HepG2 (cell line): Measurements from ENCODE around the gene PET117. TPM values are rescaled to one million over a fixed set of nuclear protein-coding genes. Genes with fewer than 3 reads are reported as not detected.

ENCODE experiments used
- ATAC-seq: fragments of 200-7000 bp; cut with Tn5 transposase; 3 replicates; pipeline ENCODE4 v1.9.1; 2020; ENCODE audit warnings: mild to moderate bottlenecking, moderate library complexity
- BruUV-seq: library from RNA; stranded (reverse); fragments of 400-500 nt; replicated peaks from 2 replicates; lab custom pipeline; 2021; lab: Mats Ljungman, UMichigan
- CTCF ChIA-PET: fragments of 300-600 bp; formaldehyde crosslinking; extraction: SDS; loops from one replicate; lab custom pipeline; 2021; ENCODE audit warnings: low total read pairs, inconsistent platforms, low intra/inter-chr PET ratio; lab: Yijun Ruan, JAX
- POLR2A ChIA-PET: fragments of 350-600 bp; sonication (Branson Sonifier 250); formaldehyde crosslinking; loops from one replicate; lab custom pipeline; 2020; ENCODE audit warnings: antibody characterized with exemption, inconsistent platforms; lab: Yijun Ruan, JAX
- DNase-seq: peaks from one replicate; pipeline ENCODE4 v3.0.0-alpha.2; 2015; ENCODE audit warnings: low spot score
- FAIRE-seq: peaks from 3 replicates; lab custom pipeline; 2011; peaks lifted over from hg19 to GRCh38; lab: Jason Lieb, UNC
- H2AFZ ChIP-seq: one replicate; pipeline ENCODE4 v1.6.1; 2011; ENCODE audit warnings: low read length, inconsistent platforms
- H3K27ac ChIP-seq: fragments of 300-600 bp; 3 replicates; pipeline ENCODE4 v1.8.0; 2011; ENCODE audit warnings: mixed run types, mild to moderate bottlenecking, mixed read lengths, low read length, inconsistent platforms; ENCODE audit not compliant: insufficient read depth; ENCODE audit errors: extremely low read length
- H3K27me3 ChIP-seq, 2 experiments: fragments of 200-600 bp in 1 of 2; 2 replicates in 1 of 2; 3 replicates in 1 of 2; pipeline versions ENCODE4 v1.6.0 to v1.8.0; 2011; ENCODE audit warnings: low read length in 2 of 2, mild to moderate bottlenecking in 2 of 2, moderate library complexity in 2 of 2, inconsistent platforms in 1 of 2; ENCODE audit not compliant: insufficient read depth in 2 of 2, control insufficient read depth in 1 of 2
- H3K36me3 ChIP-seq, 2 experiments: fragments of 200-600 bp in 1 of 2; replicated peaks in 1 of 2; 2 replicates in 1 of 2; 3 replicates in 1 of 2; pipeline versions ENCODE4 v1.5.1 to v1.8.0; 2011; ENCODE audit warnings: low read length in 2 of 2, inconsistent platforms in 1 of 2; ENCODE audit not compliant: insufficient read depth in 2 of 2, control insufficient read depth in 1 of 2
- H3K4me1 ChIP-seq: 2 replicates; pipeline ENCODE4 v1.5.1; 2012; ENCODE audit warnings: low read length, inconsistent platforms; ENCODE audit not compliant: insufficient read depth
- H3K4me2 ChIP-seq: 2 replicates; pipeline ENCODE4 v1.6.0; 2011; ENCODE audit warnings: low read depth, low read length, inconsistent platforms
- H3K4me3 ChIP-seq, 3 experiments: fragments of 200-600 bp in 1 of 3; sonication (generic), shearing (Covaris generic) in 1 of 3; replicated peaks in 1 of 3; 2 replicates each; pipeline ENCODE4 v1.5.1; 2011 to 2016; ENCODE audit warnings: low read length in 3 of 3, inconsistent platforms in 2 of 3, low read depth in 2 of 3, mild to moderate bottlenecking in 2 of 3, control low read depth in 1 of 3, mixed read lengths in 1 of 3; ENCODE audit not compliant: insufficient read depth in 1 of 3
- H3K79me2 ChIP-seq: one replicate; pipeline ENCODE4 v1.6.1; 2011; ENCODE audit warnings: low read length, inconsistent platforms; ENCODE audit not compliant: insufficient read depth
- H3K9ac ChIP-seq: 2 replicates; pipeline ENCODE4 v1.6.0; 2011; ENCODE audit warnings: mild to moderate bottlenecking, low read depth, low read length, inconsistent platforms; ENCODE audit not compliant: insufficient read depth
- H3K9me3 ChIP-seq: 2 replicates; pipeline ENCODE4 v1.5.1; 2012; ENCODE audit warnings: mild to moderate bottlenecking, low read length
- H4K20me1 ChIP-seq: 2 replicates; pipeline ENCODE4 v1.6.0; 2011; ENCODE audit warnings: inconsistent platforms, mild to moderate bottlenecking, low read length, moderate library complexity; ENCODE audit not compliant: insufficient read depth
- GPBP1L1 ChIP-seq: sonication (generic); formaldehyde crosslinking; IDR thresholded peaks from 2 replicates; pipeline ENCODE4 v1.5.0; 2020; ENCODE audit warnings: mild to moderate bottlenecking, missing genetic modification reagents
- KAT2B ChIP-seq: fragments of 150-350 bp; IDR thresholded peaks from 2 replicates; pipeline ENCODE4 v1.6.1; 2014; ENCODE audit warnings: low read depth, low read length, borderline replicate concordance
- NFATC3 ChIP-seq: sonication (generic); formaldehyde crosslinking; IDR thresholded peaks from 2 replicates; pipeline ENCODE4 v1.5.1; 2020; ENCODE audit warnings: mild to moderate bottlenecking, missing genetic modification reagents
- PPARG ChIP-seq: conservative IDR thresholded peaks from 2 replicates; pipeline ENCODE4 v1.6.1; 2016; ENCODE audit warnings: missing biosample characterization, missing genetic modification reagents
- SIN3A ChIP-seq: IDR thresholded peaks from 2 replicates; pipeline ENCODE4 v1.6.1; 2011; ENCODE audit warnings: low read depth, mild to moderate bottlenecking, control low read depth, low read length, borderline replicate concordance
- THAP8 ChIP-seq: sonication (generic); formaldehyde crosslinking; IDR thresholded peaks from 2 replicates; pipeline ENCODE4 v1.5.1; 2020; ENCODE audit warnings: missing genetic modification reagents, mild to moderate bottlenecking, borderline replicate concordance
- ZBTB20 ChIP-seq: sonication (generic); formaldehyde crosslinking; IDR thresholded peaks from 2 replicates; pipeline ENCODE4 v1.8.1; 2023; ENCODE audit warnings: missing genetic modification reagents, low read depth, mild to moderate bottlenecking, borderline replicate concordance
- ZBTB39 ChIP-seq: sonication (generic); formaldehyde crosslinking; IDR thresholded peaks from 2 replicates; pipeline ENCODE4 v1.5.0; 2020; ENCODE audit warnings: missing genetic modification reagents
- ZNF367 ChIP-seq: sonication (generic); formaldehyde crosslinking; IDR thresholded peaks from 2 replicates; pipeline ENCODE4 v1.4.0; 2020; ENCODE audit warnings: missing genetic modification reagents, borderline replicate concordance
- ZNF652 ChIP-seq: IDR thresholded peaks from 2 replicates; pipeline ENCODE4 v1.6.1; 2016; ENCODE audit warnings: low read depth, borderline replicate concordance
- ZNF784 ChIP-seq: sonication (generic); formaldehyde crosslinking; IDR thresholded peaks from 2 replicates; pipeline ENCODE4 v1.5.1; 2020; ENCODE audit warnings: missing genetic modification reagents, mild to moderate bottlenecking, borderline replicate concordance
- WGBS: methylation state at CpG from one replicate; pipeline ENCODE4 v1.1.6; 2017; ENCODE audit warnings: low lambda C conversion rate; 5-methylcytosine and 5-hydroxymethylcytosine counted together
- in situ Hi-C: cut with HindIII; loops from 2 replicates; pipeline ENCODE4 v1.10.0; 2017; ENCODE audit warnings: low pct_unique_long_range_greater_than_20kb; ENCODE audit not compliant: extremely low pct_ligation_motif_present
- intact Hi-C: fragments of 100-400 bp; cut with micrococcal nuclease; formaldehyde crosslinking; loops from one replicate; pipeline ENCODE4 v1.10.0; 2022; ENCODE audit not compliant: unreplicated experiment
- polyA plus RNA-seq, 8 experiments: library from polyadenylated mRNA; depleted of rRNA in 3 of 8; stranded (reverse) in 7 of 8; unstranded in 1 of 8; fragments of >200 nt; fragmentation: Illumina TruSeq in 4 of 8; extraction: Trizol in 4 of 8; gene quantifications; 2 replicates each; pipeline versions ENCODE4 v1.2.1 to v1.2.3, GENCODE V29; 2011 to 2016; ENCODE audit warnings: low read depth in 4 of 8, missing spikeins in 1 of 8, mixed read lengths in 1 of 8; ENCODE audit not compliant: insufficient read depth in 1 of 8
- total RNA-seq, 5 experiments: library from RNA; depleted of rRNA; stranded (reverse); fragments of >200 nt; fragmentation: Illumina TruSeq; extraction: Trizol; gene quantifications; 2 replicates each; pipeline ENCODE4 v1.2.3, GENCODE V29; 2016; ENCODE audit warnings: low read depth in 1 of 5

Gene PET117
- total and polyA plus RNA-seq, 2 of the 13 experiments (the other 11 are each of a cell fraction or from before 2014, with no cell fraction given) = 22.2 to 48.2 TPM

- H3K9ac ChIP-seq = no peak overlapping the region
- 92% methylated on average over 3 of the region's 3 CpGs for WGBS
- no peaks in the 10 kb centered on the region for H3K79me2 ChIP-seq
- ATAC-seq (no peak; the same call in 2 of the 3 replicates), DNase-seq (no peak), FAIRE-seq (no peak)
- no peaks in the 10 kb centered on the region for H3K9me3 ChIP-seq
- POLR2A ChIA-PET = interaction anchor here (0.9 kb wide), 1 partner anchor 27 kb away, joined by 3 read pairs; no protein-coding TSS in a partner anchor
- TF ChIP-seq ZBTB20 (no peak), KAT2B (no peak), GPBP1L1 (CRISPR knock-in tag) (no peak), ZNF367 (CRISPR knock-in tag) (no peak), SIN3A (no peak), NFATC3 (CRISPR knock-in tag) (no peak), PPARG (CRISPR knock-in tag) (no peak), ZBTB39 (CRISPR knock-in tag) (no peak), THAP8 (CRISPR knock-in tag) (no peak), ZNF784 (CRISPR knock-in tag) (no peak), ZNF652 (CRISPR knock-in tag) (no peak)
- H4K20me1 ChIP-seq = no peaks in the 10 kb centered on the region
- H3K27ac ChIP-seq = no peak overlapping the region
- intact Hi-C loops = no loop called here
- peaks cover 3 to 14% of the 10 kb centered on the region in 2 experiments; a peak in 4 of 5 replicates for H3K36me3 ChIP-seq
- in situ Hi-C loops = no loop called here
- BruUV-seq = no TSS peak
- no peak overlapping the region for H3K4me2 ChIP-seq
- CTCF ChIA-PET = no interaction called here
- H3K4me3 ChIP-seq = no peak overlapping the region
- H3K4me1 ChIP-seq = no peaks in the 10 kb centered on the region
- no peaks in the 10 kb centered on the region for H3K27me3 ChIP-seq
- no peak overlapping the region for H2AFZ ChIP-seq
Measured at GRCh38 chr20:18165553-18165952, 27.9 kb downstream of the PET117 start.
